Loucy (cell line): ENCODE results near the gene HECTD3.

Source experiments
- H2AFZ ChIP-seq: fragments of 200-600 bp; sonication (generic); 2 replicates; pipeline ENCODE4 v1.6.0; 2016; ENCODE audit warnings: antibody characterized with exemption, mild to moderate bottlenecking, low read length, moderate library complexity
- H3F3A ChIP-seq: fragments of 200-600 bp; 2 replicates; pipeline ENCODE4 v1.6.0; 2016; ENCODE audit warnings: antibody characterized with exemption, low read depth, mild to moderate bottlenecking
- H3K27me3 ChIP-seq: fragments of 200-600 bp; sonication (generic); 2 replicates; pipeline ENCODE4 v1.6.1; 2014; ENCODE audit warnings: low read length, mild to moderate bottlenecking; ENCODE audit not compliant: insufficient read depth, poor library complexity, severe bottlenecking
- H3K36me3 ChIP-seq: fragments of 200-600 bp; sonication (generic); 2 replicates; pipeline ENCODE4 v1.6.1; 2016; ENCODE audit warnings: low read length; ENCODE audit not compliant: insufficient read depth
- H3K4me1 ChIP-seq: fragments of 200-600 bp; sonication (generic); 2 replicates; pipeline ENCODE4 v1.5.1; 2014; ENCODE audit warnings: low read length, mild to moderate bottlenecking; ENCODE audit not compliant: insufficient read depth, poor library complexity, severe bottlenecking
- H3K4me2 ChIP-seq: fragments of 200-600 bp; sonication (generic); 2 replicates; pipeline ENCODE4 v1.6.0; 2014; ENCODE audit warnings: antibody characterized with exemption, low read length, low read depth, mild to moderate bottlenecking; ENCODE audit not compliant: poor library complexity, severe bottlenecking
- H3K4me3 ChIP-seq: fragments of 200-600 bp; sonication (generic); 2 replicates; pipeline ENCODE4 v1.5.1; 2014; ENCODE audit warnings: low read length, mild to moderate bottlenecking, mixed read lengths; ENCODE audit not compliant: poor library complexity, severe bottlenecking
- H3K79me2 ChIP-seq: fragments of 200-600 bp; sonication (generic); 2 replicates; pipeline ENCODE4 v1.6.1; 2014; ENCODE audit warnings: low read length; ENCODE audit not compliant: insufficient read depth
- H3K9ac ChIP-seq: fragments of 200-600 bp; sonication (generic); 2 replicates; pipeline ENCODE4 v1.6.0; 2014; ENCODE audit warnings: mild to moderate bottlenecking, low read depth, low read length, moderate library complexity; ENCODE audit not compliant: poor library complexity, severe bottlenecking
- H3K9me2 ChIP-seq: fragments of 200-600 bp; sonication (generic); replicated peaks from 2 replicates; pipeline ENCODE4 v1.6.1; 2016; ENCODE audit warnings: low read depth, low read length, mixed read lengths
- H3K9me3 ChIP-seq: fragments of 200-600 bp; sonication (generic); 2 replicates; pipeline ENCODE4 v1.6.1; 2014; ENCODE audit warnings: mild to moderate bottlenecking, antibody characterized with exemption, low read length, low read depth; ENCODE audit not compliant: insufficient read depth
- H4K20me1 ChIP-seq: fragments of 200-600 bp; sonication (generic); 2 replicates; pipeline ENCODE4 v1.6.0; 2014; ENCODE audit warnings: antibody characterized with exemption, low read length, mild to moderate bottlenecking; ENCODE audit not compliant: insufficient read depth, poor library complexity, severe bottlenecking
- CTCF ChIP-seq: fragments of 200-600 bp; sonication (generic); conservative IDR thresholded peaks from 2 replicates; pipeline ENCODE4 v1.5.1; 2014; ENCODE audit warnings: mild to moderate bottlenecking, antibody characterized with exemption, low read length
- EZH2phosphoT487 ChIP-seq: fragments of 200-600 bp; IDR thresholded peaks from 2 replicates; pipeline ENCODE4 v1.6.1; 2018; ENCODE audit warnings: antibody characterized with exemption, mild to moderate bottlenecking, moderate library complexity, borderline replicate concordance

Gene HECTD3

DNA sequence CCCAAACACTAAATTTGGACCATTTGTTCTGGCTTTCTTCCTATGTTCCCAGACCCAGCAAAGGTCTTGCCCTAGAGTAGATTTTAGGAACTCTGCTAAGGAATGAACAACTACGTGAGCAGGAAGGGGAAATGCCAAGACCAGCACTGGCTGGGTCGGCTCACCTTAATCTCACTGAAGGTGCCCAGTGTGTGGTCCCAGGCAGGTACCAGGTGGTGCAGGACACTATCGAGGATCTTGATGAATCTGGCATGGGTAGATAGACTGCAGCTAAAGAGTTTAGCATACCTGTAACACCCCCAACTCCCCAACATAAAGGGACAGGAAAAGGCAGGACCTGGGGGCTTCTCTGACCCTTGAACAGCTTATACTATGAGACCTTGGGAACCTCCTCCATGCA, 3.0 kb downstream of the HECTD3 start:
- no peaks in the 10 kb centered on the region for H4K20me1 ChIP-seq
- peaks cover 18% of the 10 kb centered on the region; the same call in 1 of the 2 replicates for H3K36me3 ChIP-seq
- no peaks in the 10 kb centered on the region for H3K9me2 ChIP-seq
- no peaks in the 10 kb centered on the region for H3F3A ChIP-seq
- no peaks in the 10 kb centered on the region for H3K27me3 ChIP-seq
- H3K9me3 ChIP-seq, result no peaks in the 10 kb centered on the region
- H3K4me3 ChIP-seq, result no peak overlapping the region
- peaks cover 12% of the 10 kb centered on the region for H3K79me2 ChIP-seq
- peaks cover 20% of the 10 kb centered on the region for H3K4me1 ChIP-seq
- no peak for TF ChIP-seq CTCF
- no peak for TF ChIP-seq EZH2phosphoT487
- no peak overlapping the region for H3K4me2 ChIP-seq
- no peak overlapping the region for H2AFZ ChIP-seq
- no peak overlapping the region for H3K9ac ChIP-seq

DNA sequence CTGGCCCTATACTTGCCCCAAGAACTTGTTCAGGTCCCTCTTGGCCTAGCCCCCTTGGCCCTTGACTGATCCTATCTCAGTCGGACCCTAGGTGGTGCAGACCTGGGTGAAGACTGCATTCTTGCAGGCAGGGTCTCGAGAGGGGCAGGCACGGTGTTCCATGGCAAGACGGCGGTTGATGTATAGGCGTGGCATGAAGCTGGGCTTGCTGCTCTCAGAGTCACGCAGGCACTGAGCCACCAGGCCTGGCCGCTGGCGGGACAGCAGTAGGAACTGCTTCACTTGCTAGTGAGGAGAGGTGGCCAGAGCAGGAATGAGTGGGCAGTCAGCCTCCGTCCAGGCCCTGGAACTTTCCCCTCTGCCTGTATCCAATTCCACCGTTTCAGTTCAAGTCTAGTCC, 3.8 kb downstream of the HECTD3 start:
- TF ChIP-seq EZH2phosphoT487 (no peak), CTCF (no peak)
- H4K20me1 ChIP-seq, result no peaks in the 10 kb centered on the region
- H3K9me2 ChIP-seq, result no peaks in the 10 kb centered on the region
- peaks cover 12% of the 10 kb centered on the region for H3K79me2 ChIP-seq
- H3K4me1 ChIP-seq, result peaks cover 17% of the 10 kb centered on the region
- no peak overlapping the region for H3K9ac ChIP-seq
- H2AFZ ChIP-seq, result no peak overlapping the region
- H3K9me3 ChIP-seq, result no peaks in the 10 kb centered on the region
- H3K4me3 ChIP-seq, result no peak overlapping the region
- no peaks in the 10 kb centered on the region for H3F3A ChIP-seq
- no peaks in the 10 kb centered on the region for H3K27me3 ChIP-seq
- H3K36me3 ChIP-seq, result peaks cover 19% of the 10 kb centered on the region; the same call in 1 of the 2 replicates
- H3K4me2 ChIP-seq, result no peak overlapping the region

DNA sequence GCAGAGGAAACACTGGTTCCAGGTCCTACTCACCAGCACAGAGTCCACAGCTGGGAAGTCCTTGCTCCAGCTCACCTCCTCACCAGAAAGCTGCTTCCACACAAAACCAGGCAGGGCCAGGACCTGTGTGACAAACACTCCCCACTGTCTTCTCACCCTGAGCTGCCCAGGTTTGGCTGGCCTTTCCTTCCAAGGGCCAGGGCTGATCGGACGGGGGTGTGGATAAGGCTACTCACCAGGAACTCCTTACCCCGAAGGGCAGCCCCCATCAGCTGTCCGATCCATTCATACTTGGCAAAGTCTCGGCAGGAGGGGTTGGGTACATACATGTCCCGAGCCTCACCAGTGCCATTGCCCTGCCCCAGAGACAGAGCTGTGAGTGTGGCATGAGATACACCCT, 5.4 kb downstream of the HECTD3 start:
- no peak overlapping the region for H3K4me2 ChIP-seq
- H3K9ac ChIP-seq, result no peak overlapping the region
- H2AFZ ChIP-seq, result no peak overlapping the region
- TF ChIP-seq CTCF (no peak), EZH2phosphoT487 (no peak)
- peaks cover 9% of the 10 kb centered on the region for H3K79me2 ChIP-seq
- H3K27me3 ChIP-seq, result no peaks in the 10 kb centered on the region
- peaks cover 12% of the 10 kb centered on the region for H3K4me1 ChIP-seq
- no peaks in the 10 kb centered on the region for H4K20me1 ChIP-seq
- H3K4me3 ChIP-seq, result no peak overlapping the region
- no peaks in the 10 kb centered on the region for H3K9me3 ChIP-seq
- H3F3A ChIP-seq, result no peaks in the 10 kb centered on the region
- peaks cover 19% of the 10 kb centered on the region; the same call in 1 of the 2 replicates for H3K36me3 ChIP-seq
- no peaks in the 10 kb centered on the region for H3K9me2 ChIP-seq
